Stimulated activated CD8-positive, alpha-beta memory T cell treated with anti-CD3 and anti-CD28 coated beads, Interleukin-2, amount 100 ng/mL, for 1 hour (primary cell): ENCODE results near the gene SYDE1.
A peak's percentile ranks its signal among the peaks of the same experiment; 100 is the strongest.

Experiments used
- DNase-seq, 2 donors: peaks; one replicate each; pipeline ENCODE4 v3.0.0-alpha.2; 2020; ENCODE audit warnings: low read depth in 2 of 2

The SYDE1 gene

DNA sequence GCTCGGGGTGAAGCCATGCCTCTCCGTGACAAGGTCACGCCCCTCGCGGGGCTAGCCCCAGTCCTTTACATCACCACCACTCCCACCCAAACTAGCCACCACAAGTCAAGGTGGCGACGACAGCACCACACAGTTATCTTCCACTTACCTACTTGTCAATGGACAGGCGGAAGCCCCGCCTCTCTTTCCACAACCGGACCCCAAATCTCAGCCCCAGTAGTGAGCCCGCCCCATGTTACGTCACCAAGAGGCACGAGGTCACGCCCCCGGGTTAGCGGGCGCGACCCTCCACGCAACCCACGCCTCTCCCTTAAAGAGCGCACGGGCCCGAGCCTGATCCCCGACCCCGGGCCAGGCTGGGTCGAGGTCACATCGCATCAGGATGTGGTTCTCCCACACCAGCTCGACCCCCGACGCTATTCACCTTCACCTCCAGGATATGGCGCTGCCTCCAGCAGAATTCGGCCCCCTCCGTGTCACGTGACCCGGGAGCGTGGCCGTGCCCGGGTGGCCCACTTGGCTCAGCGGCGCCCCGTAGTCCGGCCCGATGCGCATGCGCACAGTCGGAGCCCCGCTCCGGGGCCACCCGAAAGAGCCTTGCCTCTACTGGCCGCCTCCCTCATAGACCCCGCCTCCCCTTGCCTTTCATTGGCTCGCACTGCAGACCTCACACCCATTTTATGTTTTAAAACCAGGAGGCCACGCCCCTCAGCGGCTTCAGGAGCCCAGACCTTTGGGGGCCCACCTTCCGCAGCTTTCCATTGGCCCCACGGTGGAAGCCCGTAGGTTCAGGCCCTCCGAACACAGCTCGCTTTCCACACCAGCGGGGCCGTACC is 18.2 kb downstream of the SYDE1 start:
- peak; percentile 92 to 97 for DNase-seq

DNA sequence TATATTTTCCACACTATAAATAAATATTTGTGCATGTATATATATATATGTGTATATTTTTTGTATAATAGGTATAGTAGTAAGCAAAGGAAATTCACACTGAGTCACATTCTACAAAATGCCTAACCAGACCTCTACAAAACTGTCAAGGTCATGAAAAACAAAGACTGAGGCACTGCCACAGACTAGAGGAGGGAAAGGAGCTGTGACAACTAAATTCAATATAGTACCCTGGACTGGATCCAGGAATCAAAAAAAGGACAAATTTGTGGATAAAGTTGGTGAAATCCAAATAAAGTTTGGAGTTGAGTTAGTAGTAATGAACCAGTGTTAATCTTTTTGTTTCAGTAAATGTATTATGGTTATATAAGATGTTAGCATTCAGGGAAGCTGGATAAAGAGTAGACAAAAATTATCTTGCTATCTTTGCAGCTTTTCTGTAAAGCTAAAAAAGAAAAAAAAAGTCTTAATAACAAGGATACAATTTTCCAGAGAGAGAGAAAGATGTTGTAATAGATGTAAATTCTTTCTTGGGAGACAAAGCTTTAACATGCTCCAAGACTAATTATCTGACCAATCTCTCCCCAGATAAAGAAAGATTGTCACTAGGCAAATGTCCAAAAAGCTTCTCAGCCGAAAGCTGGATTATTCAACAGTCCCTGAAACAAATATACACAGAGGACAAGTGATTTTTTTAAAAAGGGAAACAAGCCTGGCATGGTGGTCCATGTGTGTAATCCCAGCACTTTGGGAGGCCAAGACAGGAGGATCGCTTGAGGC is 19.1 kb downstream of the SYDE1 start:
- DNase-seq: no peak

DNA sequence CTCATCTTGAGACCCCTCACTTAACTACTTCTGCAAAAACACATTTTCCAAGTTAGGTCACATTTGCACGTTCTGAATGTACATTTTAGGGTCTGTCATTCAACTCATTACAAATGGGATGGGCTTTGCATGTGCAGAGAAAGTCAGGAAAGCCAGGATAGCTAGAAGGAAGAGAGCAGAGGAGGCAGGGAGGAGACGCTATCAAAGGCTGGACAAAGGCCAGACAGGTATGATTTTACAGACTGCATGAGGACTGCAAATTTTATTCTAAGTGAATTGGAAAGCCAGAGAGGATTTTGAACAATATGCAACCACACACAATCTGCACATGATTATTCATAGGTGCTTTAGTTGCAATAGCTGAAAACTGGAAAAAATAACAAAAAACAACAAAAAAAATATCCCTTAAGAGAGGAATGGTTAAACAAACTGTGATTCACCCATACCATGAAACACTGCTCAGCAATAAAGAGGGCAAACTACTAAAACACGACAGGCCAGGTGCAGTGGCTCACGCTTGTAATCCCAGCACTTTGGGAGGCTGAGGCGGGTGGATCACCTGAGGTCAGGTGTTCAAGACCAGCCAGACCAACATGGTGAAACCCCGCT is 21.1 kb downstream of the SYDE1 start:
- DNase-seq: no peak

DNA sequence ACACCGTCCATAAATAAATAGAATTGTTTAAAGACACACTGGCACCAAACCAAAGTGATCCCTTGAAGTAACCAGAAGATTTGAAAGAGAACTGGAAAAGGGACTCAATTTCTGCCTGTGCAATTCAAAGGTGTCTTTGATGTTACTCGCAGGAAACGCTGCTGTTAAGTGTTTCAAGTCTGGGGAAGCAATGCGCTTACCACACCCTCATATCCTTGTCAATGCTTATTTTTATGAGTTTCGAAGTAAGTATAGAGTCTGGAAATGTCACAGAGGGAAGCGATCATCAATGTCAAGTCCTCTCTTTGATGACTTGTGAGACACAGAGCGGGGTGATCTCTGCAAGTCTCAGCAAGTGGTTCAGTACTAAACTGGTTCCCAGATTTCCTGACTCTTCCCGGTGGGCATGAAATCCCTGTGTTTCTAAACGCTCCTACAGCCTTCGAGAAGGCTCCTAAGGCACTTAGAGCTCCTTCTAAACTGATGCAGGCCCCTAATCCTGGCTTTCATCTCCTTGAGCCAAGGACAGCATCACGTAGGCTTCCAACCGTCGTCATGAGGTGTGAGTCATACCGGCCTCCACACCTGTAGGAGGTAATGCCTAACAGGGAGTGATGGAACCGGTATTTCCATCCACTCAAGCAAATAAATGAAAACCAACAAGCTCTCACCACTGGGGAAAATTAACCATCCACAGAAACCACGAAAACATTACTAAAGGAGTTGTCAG is 22.8 kb downstream of the SYDE1 start:
- no peak for DNase-seq

DNA sequence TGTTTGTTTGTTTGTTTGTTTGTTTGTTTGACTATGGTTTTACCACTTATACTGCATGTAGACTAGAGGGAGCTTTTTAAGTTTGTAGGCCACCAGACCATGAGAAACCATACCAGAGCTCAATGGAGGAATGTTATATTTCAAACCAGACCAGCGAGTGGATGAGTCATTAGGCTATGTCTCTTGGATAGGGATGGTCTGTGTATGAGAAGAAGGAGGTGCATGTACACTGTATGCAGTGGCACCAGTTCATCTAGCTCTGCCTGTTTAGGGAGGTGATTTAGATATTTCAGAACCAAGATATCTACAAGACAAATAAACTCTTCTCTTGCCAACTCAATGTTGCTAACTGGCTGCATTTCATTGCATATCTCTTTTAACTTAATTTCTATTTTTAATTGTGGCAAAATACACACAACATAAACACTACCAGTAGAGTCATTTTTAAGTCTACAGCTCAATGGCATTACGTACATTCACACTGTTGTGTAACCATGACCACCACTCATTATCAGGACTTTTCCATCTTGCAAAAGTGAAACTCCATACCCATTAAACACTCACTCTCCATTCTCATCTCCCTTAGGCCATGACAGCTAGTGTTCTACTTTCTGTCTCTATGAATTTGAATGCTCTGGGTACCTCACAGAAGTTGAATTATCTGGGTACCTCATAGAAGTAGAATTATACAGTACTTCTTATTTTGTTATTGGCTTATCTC is 29.2 kb downstream of the SYDE1 start:
- no peak for DNase-seq

DNA sequence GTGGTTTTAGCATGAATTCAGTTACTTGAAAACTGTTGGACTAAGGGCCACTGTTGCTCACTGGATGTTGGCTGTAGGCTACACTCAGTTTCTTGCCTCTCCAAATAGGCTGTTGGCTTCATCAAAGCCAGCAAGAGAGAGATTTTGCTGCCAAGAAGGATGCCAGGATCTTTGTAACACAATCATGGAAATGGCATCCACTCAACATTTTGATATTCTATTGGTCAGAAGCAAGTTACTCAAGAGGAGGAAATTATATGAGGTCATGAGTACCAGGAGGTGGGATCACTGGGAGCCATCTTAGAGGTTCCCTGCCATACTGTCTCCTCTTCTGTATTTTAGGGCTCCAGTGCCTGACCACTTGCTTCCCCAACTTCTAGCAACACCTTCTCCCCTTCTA is 30.6 kb downstream of the SYDE1 start:
- no peak for DNase-seq

DNA sequence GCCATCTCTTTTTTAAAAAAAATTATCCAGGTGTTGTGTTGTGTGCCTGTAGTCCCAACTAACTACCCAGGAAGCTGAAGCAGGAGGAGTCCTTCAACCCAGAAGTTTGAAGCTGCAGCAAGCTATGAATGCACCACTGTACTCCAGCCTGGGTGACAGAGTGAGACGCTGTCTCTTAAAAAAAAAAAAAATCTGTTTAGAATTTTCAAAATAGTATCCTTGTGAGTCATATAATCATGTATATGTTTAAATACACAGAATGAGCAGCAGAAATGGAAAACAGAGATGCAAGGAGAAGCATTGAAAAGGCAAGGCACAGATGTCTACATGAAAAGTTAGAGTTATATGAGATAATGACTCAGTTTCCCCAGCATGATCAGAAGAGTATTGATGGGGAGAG is 31.2 kb downstream of the SYDE1 start:
- DNase-seq: no peak

DNA sequence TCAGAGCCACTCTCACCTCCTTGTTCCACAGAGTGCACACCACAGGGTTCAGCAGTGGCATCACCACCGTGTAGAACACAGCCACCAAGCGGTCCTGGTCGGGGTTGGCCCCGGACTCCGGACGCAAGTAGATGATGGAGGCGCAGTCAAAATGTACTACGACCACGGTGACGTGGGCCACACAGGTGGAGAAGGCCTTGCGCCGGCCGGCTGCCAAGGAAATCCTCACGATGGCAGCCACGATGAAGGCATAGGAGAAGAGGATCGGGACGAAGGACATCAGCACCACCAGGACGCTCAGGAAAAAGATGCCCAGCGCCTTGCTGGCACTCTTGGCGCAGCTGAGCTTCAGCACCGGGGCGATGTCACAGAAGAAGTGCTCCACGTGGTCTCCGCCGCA is 33.9 kb downstream of the SYDE1 start:
- no peak for DNase-seq

DNA sequence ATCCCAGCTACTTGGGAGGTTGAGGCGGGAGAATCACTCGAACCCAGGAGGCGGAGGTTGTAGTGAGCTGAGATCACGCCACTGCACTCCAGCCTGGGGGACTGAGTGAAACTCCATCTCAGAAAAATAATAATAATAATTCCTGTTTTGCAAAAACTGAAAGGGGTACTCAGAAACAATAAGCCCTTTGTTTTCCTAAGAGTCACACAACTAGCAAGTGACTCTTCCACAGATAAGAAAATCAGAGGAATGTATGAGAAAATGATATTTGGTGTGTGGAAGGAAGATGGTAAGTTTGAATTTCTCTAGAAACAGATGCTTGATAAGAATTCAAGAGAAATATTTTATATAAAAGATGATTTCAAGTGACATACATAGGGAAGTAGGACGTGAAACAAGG is 35.1 kb downstream of the SYDE1 start:
- DNase-seq: no peak

DNA sequence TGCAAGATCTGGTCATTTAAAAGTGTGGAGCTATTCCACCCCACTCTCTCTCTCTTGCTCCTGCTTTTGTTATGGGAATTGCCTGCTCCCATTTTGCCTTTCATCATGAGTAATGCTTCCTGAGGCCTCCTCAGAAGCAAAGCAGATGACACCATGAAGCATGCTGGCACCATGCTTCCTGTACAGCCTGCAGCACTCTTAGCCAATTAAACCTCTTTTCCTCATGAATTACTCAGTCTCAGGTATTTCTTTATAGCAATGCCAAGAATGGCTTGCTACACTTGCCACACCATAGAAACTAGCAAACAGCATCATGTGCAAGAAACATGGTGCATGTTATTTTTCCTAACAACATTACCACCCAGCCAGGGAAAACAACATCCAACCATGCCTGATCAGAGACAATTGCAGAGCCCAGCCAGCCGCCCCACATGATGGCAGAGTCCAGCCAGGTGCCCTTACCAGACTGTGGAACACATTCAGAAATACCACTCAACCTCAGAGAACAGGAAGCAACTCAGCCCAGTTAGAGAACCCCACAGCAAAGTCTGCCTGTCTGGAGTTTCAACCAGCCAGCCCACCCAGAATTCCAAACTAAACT is 36.9 kb downstream of the SYDE1 start:
- no peak for DNase-seq

DNA sequence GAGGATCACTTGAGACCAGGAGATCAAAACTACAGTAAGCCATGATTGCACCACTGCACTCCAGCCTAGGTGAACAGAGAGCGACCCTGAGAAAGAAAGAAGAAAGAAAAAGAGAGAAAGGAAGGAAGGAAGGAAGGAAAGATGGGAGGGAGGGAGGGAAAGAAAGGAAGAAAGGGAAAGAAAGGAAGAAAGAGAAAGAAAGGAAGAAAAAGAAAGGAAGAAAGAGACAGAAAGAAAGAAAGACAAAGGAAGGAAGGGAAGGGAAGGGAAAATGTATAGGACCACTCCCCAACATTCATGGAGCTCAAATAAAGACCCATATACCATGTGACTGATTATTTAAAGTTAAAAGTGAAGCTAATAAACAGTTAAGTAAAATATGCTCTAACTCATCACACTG is 39.9 kb downstream of the SYDE1 start:
- no peak for DNase-seq

DNA sequence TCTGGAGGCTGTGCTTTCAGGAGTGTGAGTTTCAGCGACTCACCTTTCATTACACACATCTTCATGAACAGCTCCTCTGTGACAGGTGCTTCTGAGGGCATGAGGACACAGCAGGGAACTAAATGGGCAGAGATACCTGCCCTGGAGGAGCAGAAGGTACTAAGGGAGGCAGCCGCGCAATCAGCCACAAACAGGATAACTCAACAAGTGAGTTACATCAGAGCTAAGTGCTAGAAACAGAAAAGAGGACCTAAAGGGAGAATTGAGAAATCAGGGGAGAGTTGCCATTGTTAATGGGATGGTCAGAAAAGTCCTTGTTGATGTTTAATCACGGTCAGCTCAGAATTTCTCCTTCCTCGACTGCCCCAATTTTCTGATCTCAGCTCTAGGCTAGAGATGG is 42.5 kb downstream of the SYDE1 start:
- no peak for DNase-seq

DNA sequence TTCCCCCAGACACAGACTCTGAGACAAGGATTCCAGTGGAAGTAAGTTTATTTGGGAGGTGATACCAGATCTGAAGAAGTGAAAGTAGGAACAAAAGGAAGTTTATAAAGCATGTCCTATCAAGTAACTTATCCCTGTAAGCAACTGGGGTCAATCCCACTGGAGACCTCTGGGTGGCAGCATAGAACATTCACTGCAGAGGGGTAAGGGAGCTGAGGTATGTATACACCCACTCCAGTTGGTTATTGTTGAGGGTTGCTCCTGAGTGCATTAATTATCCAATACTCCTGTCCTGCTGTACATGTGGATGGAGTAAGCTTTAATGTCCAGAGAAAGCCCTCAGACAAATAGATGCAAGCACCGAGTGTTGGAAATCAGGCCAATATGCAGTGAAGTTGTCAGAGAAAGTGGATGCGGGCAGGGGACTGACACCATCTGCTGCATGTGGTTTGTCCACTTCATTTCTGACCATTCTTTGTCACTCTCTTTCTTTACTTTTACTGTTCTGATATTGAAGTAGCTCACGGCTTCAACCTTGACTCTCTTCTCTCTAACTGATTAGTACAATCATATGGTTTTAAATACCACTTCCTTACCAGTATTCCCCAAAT is 46.9 kb downstream of the SYDE1 start:
- no peak for DNase-seq

DNA sequence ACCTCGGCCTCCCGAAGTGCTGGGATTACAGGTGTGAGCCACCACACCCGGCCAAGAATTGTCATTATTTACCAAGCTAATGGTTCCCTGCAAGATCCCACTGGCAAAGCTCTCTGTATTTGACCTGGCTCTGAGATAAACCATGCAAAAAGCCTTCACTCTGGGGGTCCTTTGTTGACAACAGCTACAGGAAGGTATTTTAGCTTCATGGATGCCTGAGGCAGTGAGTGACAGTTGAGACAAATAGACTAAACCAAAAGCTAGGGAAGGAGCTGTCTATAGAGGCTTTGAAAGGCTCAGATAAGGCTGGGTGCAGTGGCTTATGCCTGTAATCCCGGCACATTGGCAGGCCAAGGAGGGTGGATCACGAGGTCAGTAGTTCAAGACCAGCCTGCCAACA is 48.1 kb downstream of the SYDE1 start:
- no peak for DNase-seq

DNA sequence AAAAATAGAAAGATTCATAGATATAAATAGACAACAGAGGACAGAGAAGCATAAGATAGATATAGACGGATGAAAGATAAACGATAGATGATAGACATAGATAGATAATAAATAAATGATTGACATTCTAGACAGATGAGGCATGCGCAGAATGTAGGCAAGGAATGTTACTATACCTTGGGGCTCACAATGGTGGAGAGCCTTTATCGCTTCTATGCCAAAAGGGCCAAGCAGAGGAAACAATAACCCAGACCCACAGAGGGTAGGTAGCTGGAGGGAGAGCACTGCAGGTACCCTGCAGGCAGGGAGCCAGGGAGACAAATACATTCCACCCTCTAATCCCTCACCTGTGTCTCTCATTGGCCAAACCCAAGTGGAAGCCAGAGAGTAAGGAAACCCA is 49.2 kb downstream of the SYDE1 start:
- no peak for DNase-seq

DNA sequence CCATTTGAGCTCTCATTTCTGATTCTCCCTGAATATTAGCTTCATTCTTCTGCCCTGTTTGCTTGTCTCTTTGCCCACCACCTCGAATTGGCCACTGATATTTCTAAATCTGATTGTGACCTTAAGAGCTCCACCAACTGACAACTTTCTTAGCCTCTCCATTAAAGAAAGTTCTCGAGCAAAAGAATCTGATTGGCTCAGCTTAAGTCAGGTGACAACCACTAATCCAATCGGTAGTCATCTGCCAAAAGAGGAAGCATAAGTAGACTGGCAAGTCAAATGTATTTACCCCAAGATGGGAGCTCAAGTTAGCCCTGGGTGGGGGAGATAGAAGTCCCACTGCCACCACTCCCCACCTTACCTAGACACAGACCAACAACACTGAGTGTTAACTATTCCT is 52.0 kb downstream of the SYDE1 start:
- DNase-seq: no peak

DNA sequence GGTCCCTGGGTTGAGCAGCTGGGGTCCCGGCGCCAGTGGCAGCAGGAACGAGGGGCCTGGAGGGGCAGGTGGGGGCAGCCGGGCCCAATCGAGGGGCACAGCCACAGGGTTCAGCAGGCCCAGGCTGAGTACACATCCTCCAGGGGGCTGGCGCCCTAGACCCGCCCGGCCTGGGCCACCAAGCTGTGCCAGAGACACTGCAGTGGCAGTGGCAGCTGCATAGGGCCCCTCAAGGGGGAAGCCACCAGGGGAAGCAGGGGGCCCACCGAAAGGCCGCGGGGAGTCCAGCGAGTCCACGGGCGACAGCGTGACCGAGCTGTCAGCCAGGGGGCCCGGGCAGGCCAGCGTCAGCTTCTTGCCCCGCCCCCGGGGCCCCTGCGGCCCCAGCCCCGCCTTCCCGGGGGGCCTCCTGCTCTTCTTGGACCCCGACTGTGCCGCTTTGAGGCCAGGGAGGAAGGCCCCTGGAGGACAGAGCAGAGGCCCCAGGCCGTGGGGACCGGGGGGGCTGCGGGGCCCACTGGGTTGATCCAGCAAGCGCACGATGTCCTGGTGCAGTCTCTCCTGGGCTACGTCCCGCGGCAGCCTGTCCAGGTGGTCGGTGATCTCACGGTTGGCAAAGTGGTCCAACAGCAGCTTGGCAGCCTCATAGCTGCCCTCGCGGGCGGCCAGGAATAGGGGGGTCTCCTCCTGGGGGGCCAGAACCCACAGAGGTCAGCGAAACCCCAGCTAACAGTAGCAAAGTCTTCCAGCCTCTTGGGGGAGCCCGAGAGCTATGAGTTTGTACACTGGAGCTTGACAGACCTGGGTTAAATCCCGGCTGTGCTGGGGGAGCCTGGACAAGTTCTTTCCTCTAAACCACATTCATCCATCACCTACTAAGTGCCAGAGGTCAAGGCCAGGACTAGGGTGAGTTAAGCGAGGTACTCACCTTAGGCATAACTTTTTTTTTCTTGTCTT is 54.1 kb downstream of the SYDE1 start:
- DNase-seq: no peak
